IMR-90 (cell line): ENCODE results near the gene RASSF9. TPM values are rescaled to one million over a fixed set of nuclear protein-coding genes. Genes with fewer than 3 reads are reported as not detected.

Source experiments
- ATAC-seq: fragments of 200-7000 bp; cut with Tn5 transposase; 2 replicates; pipeline ENCODE4 v1.9.1; 2020; ENCODE audit warnings: low read depth, mild to moderate bottlenecking, moderate library complexity
- BruUV-seq: library from RNA; stranded (reverse); fragments of 400-500 nt; replicated peaks from 2 replicates; lab custom pipeline; 2021; lab: Mats Ljungman, UMichigan
- CTCF ChIA-PET: fragments of 300-600 bp; formaldehyde crosslinking; extraction: SDS; loops from one replicate; lab custom pipeline; 2021; ENCODE audit warnings: antibody characterized with exemption; lab: Yijun Ruan, JAX
- POLR2A ChIA-PET: fragments of 300-600 bp; sonication (Branson Sonifier 250); formaldehyde crosslinking; loops from one replicate; lab custom pipeline; 2022; ENCODE audit warnings: antibody characterized with exemption; ENCODE audit not compliant: unreplicated experiment; lab: Charles Lee
- DNase-seq: peaks from one replicate; pipeline ENCODE4 v3.0.0; 2013
- H2AFZ ChIP-seq: replicated peaks from 2 replicates; pipeline ENCODE3; 2013; ENCODE audit warnings: low read length, mild to moderate bottlenecking; ENCODE audit not compliant: poor library complexity
- H2AK5ac ChIP-seq: 2 replicates; pipeline ENCODE4 v1.6.1; 2013; ENCODE audit warnings: low read depth, low read length, inconsistent platforms
- H2AK9ac ChIP-seq: replicated peaks from 2 replicates; pipeline ENCODE3; 2013; ENCODE audit warnings: mild to moderate bottlenecking, low read depth, low read length, moderate library complexity; ENCODE audit not compliant: poor library complexity
- H2BK120ac ChIP-seq: 2 replicates; pipeline ENCODE4 v1.6.1; 2013; ENCODE audit warnings: low read depth, low read length, inconsistent platforms
- H2BK15ac ChIP-seq: 3 replicates; pipeline ENCODE4 v1.6.1; 2013; ENCODE audit warnings: low read depth, low read length, inconsistent platforms
- H2BK20ac ChIP-seq: 2 replicates; pipeline ENCODE4 v1.6.1; 2013; ENCODE audit warnings: low read depth, mild to moderate bottlenecking, inconsistent platforms, low read length, moderate library complexity
- H2BK5ac ChIP-seq: 2 replicates; pipeline ENCODE4 v1.6.1; 2013; ENCODE audit warnings: mild to moderate bottlenecking, low read depth, low read length, inconsistent platforms; ENCODE audit not compliant: poor library complexity, severe bottlenecking
- H3K14ac ChIP-seq: replicated peaks from 2 replicates; pipeline ENCODE4 v1.6.1; 2013; ENCODE audit warnings: low read depth, low read length, inconsistent platforms
- H3K18ac ChIP-seq: 2 replicates; pipeline ENCODE4 v1.6.1; 2013; ENCODE audit warnings: low read depth, low read length, control low read depth
- H3K23ac ChIP-seq: 2 replicates; pipeline ENCODE4 v1.6.1; 2013; ENCODE audit warnings: low read depth, low read length, inconsistent platforms
- H3K27ac ChIP-seq: 2 replicates; pipeline ENCODE4 v1.5.1; 2013; ENCODE audit warnings: mild to moderate bottlenecking, control low read depth, low read length; ENCODE audit not compliant: insufficient read depth
- H3K27me3 ChIP-seq: 2 replicates; pipeline ENCODE4 v1.6.1; 2013; ENCODE audit warnings: low read length; ENCODE audit not compliant: control insufficient read depth, insufficient read depth
- H3K36me3 ChIP-seq: 2 replicates; pipeline ENCODE4 v1.6.1; 2013; ENCODE audit warnings: low read length, mixed read lengths; ENCODE audit not compliant: control insufficient read depth, insufficient read depth
- H3K4ac ChIP-seq: 2 replicates; pipeline ENCODE4 v1.6.1; 2013; ENCODE audit warnings: low read depth, low read length, inconsistent platforms
- H3K4me1 ChIP-seq: 2 replicates; pipeline ENCODE4 v1.6.1; 2013; ENCODE audit warnings: low read length, mixed read lengths; ENCODE audit not compliant: control insufficient read depth, insufficient read depth
- H3K4me2 ChIP-seq: 2 replicates; pipeline ENCODE4 v1.6.1; 2013; ENCODE audit warnings: low read depth, mild to moderate bottlenecking, control low read depth, low read length, moderate library complexity
- H3K4me3 ChIP-seq: 2 replicates; pipeline ENCODE4 v1.5.1; 2013; ENCODE audit warnings: low read depth, mild to moderate bottlenecking, control low read depth, low read length, moderate library complexity; ENCODE audit not compliant: insufficient read depth
- H3K56ac ChIP-seq: 2 replicates; pipeline ENCODE4 v1.6.1; 2013; ENCODE audit warnings: low read length, inconsistent platforms; ENCODE audit not compliant: insufficient read depth; ENCODE audit errors: extremely low read depth
- H3K79me1 ChIP-seq, 2 experiments: 2 replicates each; pipeline ENCODE4 v1.6.1; 2013; ENCODE audit warnings: low read length in 2 of 2, inconsistent platforms in 1 of 2, low read depth in 1 of 2
- H3K9ac ChIP-seq: 2 replicates; pipeline ENCODE4 v1.6.1; 2013; ENCODE audit warnings: low read depth, low read length, control low read depth
- H3K9me1 ChIP-seq: 2 replicates; pipeline ENCODE4 v1.6.1; 2013; ENCODE audit warnings: low read length, inconsistent platforms; ENCODE audit not compliant: insufficient read depth
- H3K9me3 ChIP-seq: 2 replicates; pipeline ENCODE4 v1.6.1; 2013; ENCODE audit warnings: low read length; ENCODE audit not compliant: control insufficient read depth, insufficient read depth
- H4K20me1 ChIP-seq: 2 replicates; pipeline ENCODE4 v1.6.1; 2013; ENCODE audit warnings: low read length, inconsistent platforms; ENCODE audit not compliant: insufficient read depth
- H4K5ac ChIP-seq: 2 replicates; pipeline ENCODE4 v1.6.1; 2013; ENCODE audit warnings: mild to moderate bottlenecking, low read depth, low read length, control low read depth
- H4K8ac ChIP-seq, 2 experiments: 2 replicates each; pipeline ENCODE4 v1.6.1; 2013; ENCODE audit warnings: low read depth in 2 of 2, low read length in 2 of 2, control low read depth in 1 of 2, inconsistent platforms in 1 of 2
- H4K91ac ChIP-seq: 2 replicates; pipeline ENCODE4 v1.6.1; 2013; ENCODE audit warnings: low read depth, low read length, inconsistent platforms; ENCODE audit not compliant: insufficient read depth
- CHD1 ChIP-seq: IDR thresholded peaks from 2 replicates; pipeline ENCODE4 v1.6.1; 2012; ENCODE audit warnings: low read depth, low read length, improper control_type of control experiment
- MXI1 ChIP-seq: IDR thresholded peaks from 2 replicates; pipeline ENCODE4 v1.6.1; 2012; ENCODE audit warnings: low read depth, mild to moderate bottlenecking, low read length, moderate library complexity, borderline replicate concordance
- NFE2L2 ChIP-seq: fragments of 150-350 bp; IDR thresholded peaks from 2 replicates; pipeline ENCODE4 v1.6.1; 2016; ENCODE audit warnings: low read depth, mild to moderate bottlenecking, low read length
- WGBS, 2 experiments: methylation state at CpG; one replicate each; pipeline versions ENCODE4 v1.1.5 to v1.1.7; 2013; ENCODE audit warnings: missing lambda C conversion rate in 2 of 2; ENCODE audit not compliant: insufficient read length in 1 of 2; ENCODE audit errors: extremely low coverage in 2 of 2; 5-methylcytosine and 5-hydroxymethylcytosine counted together
- dilution Hi-C: fragments of 300-500 bp; cut with HindIII; formaldehyde crosslinking; loops from one replicate; pipeline ENCODE4 v1.14.3; 2018; ENCODE audit warnings: low sequenced_read_pairs; ENCODE audit not compliant: unreplicated experiment
- in situ Hi-C: fragments of 300-500 bp; cut with MboI; formaldehyde crosslinking; loops from 3 replicates; pipeline ENCODE4 v1.14.3; 2019; ENCODE audit warnings: low sequenced_read_pairs, inconsistent platforms, mixed read lengths
- intact Hi-C: fragments of 100-400 bp; cut with micrococcal nuclease; formaldehyde crosslinking; loops from 2 replicates; pipeline ENCODE4 v1.10.0; 2022
- polyA plus RNA-seq, 3 experiments: library from polyadenylated mRNA; depleted of rRNA; stranded (reverse); fragments of >200 nt; gene quantifications; 2 replicates each; pipeline ENCODE4 v1.2.3, GENCODE V29; 2012; ENCODE audit warnings: low replicate concordance in 1 of 3
- total RNA-seq: library from RNA; depleted of rRNA; stranded (reverse); fragments of >200 nt; gene quantifications from 2 replicates; pipeline ENCODE4 v1.2.3, GENCODE V29; 2012

The RASSF9 gene
- total and polyA plus RNA-seq, 2 of the 4 experiments (the other 2 are of a cell fraction): 0.09 to 0.18 TPM

DNA sequence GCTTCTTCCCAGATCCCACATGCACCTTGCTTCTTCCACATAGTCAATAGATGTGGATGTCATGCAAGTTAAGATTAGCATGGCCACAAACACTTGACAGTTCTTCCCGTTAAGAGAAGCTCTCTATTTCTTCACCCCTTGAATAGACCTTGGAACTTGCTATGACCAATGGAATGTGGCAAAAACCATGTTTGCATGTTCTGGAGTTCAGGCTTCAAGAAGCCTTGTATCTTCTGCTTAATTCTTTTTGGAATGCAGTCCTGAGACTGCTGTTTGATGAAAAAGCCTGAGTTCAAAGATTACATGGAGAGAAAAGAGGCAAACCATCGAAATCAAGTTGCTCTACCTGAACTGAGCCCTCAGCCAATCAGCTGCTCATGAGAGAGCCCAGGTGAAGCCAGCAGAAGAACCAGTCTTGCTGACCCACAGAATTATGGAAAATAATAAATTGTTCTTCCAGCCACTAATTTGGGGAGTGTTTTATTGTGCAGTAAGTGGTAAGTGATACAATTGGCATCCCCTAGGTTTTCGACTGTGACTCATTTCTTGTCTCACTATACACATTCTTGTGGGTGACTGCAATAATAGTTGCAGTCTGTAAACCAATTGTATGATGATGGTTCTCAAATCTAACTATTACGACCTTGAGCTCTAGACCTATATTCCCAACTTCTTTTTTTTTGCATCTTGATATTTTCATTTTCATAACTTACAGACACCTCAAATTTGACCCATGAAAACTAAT is 12.6 kb downstream of the RASSF9 start:
- H3K18ac ChIP-seq: no peak overlapping the region
- no peak for TF ChIP-seq CHD1
- TF ChIP-seq MXI1: no peak
- no peak for TF ChIP-seq NFE2L2
- no peaks in the 10 kb centered on the region for H3K27me3 ChIP-seq
- H3K4me3 ChIP-seq: no peak overlapping the region
- H3K14ac ChIP-seq: no peak overlapping the region
- H2AK5ac ChIP-seq: no peak overlapping the region
- H3K4me2 ChIP-seq: no peak overlapping the region
- no peaks in the 10 kb centered on the region for H3K36me3 ChIP-seq
- ATAC-seq: no peak
- no TSS peak for BruUV-seq
- dilution Hi-C loops (no loop called here), intact Hi-C loops (no loop called here), in situ Hi-C loops (no loop called here)
- H3K4me1 ChIP-seq: no peaks in the 10 kb centered on the region
- no peak overlapping the region for H3K27ac ChIP-seq
- no peak overlapping the region for H2BK15ac ChIP-seq
- H2AFZ ChIP-seq: no peak overlapping the region
- no peak overlapping the region for H4K8ac ChIP-seq
- H3K4ac ChIP-seq: no peak overlapping the region
- no peak overlapping the region for H2AK9ac ChIP-seq
- no peaks in the 10 kb centered on the region for H3K79me1 ChIP-seq
- H3K56ac ChIP-seq: no peak overlapping the region
- no peak overlapping the region for H4K5ac ChIP-seq
- ChIA-PET POLR2A (no interaction called here), CTCF (no interaction called here)
- peak; percentile 42 for DNase-seq
- H3K23ac ChIP-seq: no peak overlapping the region
- no peaks in the 10 kb centered on the region for H3K9me1 ChIP-seq
- no peak overlapping the region for H3K9ac ChIP-seq
- no peaks in the 10 kb centered on the region for H4K20me1 ChIP-seq
- H3K9me3 ChIP-seq: no peaks in the 10 kb centered on the region
- no peak overlapping the region for H2BK5ac ChIP-seq
- no CpG with 5 or more reads among the region's 4 CpGs for WGBS, 2 experiments
- H2BK120ac ChIP-seq: no peak overlapping the region
- H2BK20ac ChIP-seq: no peak overlapping the region
- no peak overlapping the region for H4K91ac ChIP-seq
